A549 (cell line): ENCODE measurements around the gene NFYC. TPM values are rescaled to one million over a fixed set of nuclear protein-coding genes. Genes with fewer than 3 reads are reported as not detected.

Experiments used
- ATAC-seq, 2 experiments: fragments of 200-7000 bp in 1 of 2; fragments of >200 bp in 1 of 2; cut with Nextera tagmentation in 1 of 2; cut with Tn5 transposase in 1 of 2; 3 replicates each; pipeline versions ENCODE4 v1.8.0 to v1.9.1; 2018 to 2020; ENCODE audit warnings: mild to moderate bottlenecking in 1 of 2, moderate library complexity in 1 of 2
- CTCF ChIA-PET: fragments of 300-600 bp; sonication (Branson Sonifier 250); formaldehyde crosslinking; extraction: SDS; loops from one replicate; lab custom pipeline; 2021; ENCODE audit warnings: antibody characterized with exemption, inconsistent platforms; lab: Yijun Ruan, JAX
- POLR2A ChIA-PET: fragments of 350-600 bp; formaldehyde crosslinking; extraction: SDS; loops from one replicate; lab custom pipeline; 2021; ENCODE audit warnings: antibody characterized with exemption, inconsistent platforms; lab: Yijun Ruan, JAX
- DNase-seq, 2 experiments: peaks; one replicate each; pipeline versions ENCODE4 v3.0.0 to v3.0.0-alpha.2; 2011 to 2016; ENCODE audit warnings: low read depth in 1 of 2, low spot score in 1 of 2
- FAIRE-seq: peaks from 2 replicates; lab custom pipeline; 2011; peaks lifted over from hg19 to GRCh38; lab: Jason Lieb, UNC
- H3K27ac ChIP-seq, 2 experiments: fragments of >200 bp; sonication (Bioruptor Twin); formaldehyde crosslinking; 3 replicates each; pipeline ENCODE4 v1.5.1; 2016 to 2017
- H3K4me1 ChIP-seq: fragments of >200 bp; sonication (Bioruptor Twin); formaldehyde crosslinking; 3 replicates; pipeline ENCODE4 v1.6.1; 2016
- H3K4me2 ChIP-seq: fragments of >200 bp; sonication (Bioruptor Twin); formaldehyde crosslinking; 3 replicates; pipeline ENCODE4 v1.6.1; 2016
- H3K4me3 ChIP-seq: fragments of >200 bp; sonication (Bioruptor Twin); formaldehyde crosslinking; 3 replicates; pipeline ENCODE4 v1.5.1; 2016
- H3K9me3 ChIP-seq: fragments of >200 bp; sonication (Bioruptor Twin); formaldehyde crosslinking; 3 replicates; pipeline ENCODE4 v1.6.1; 2016
- BHLHE40 ChIP-seq: IDR thresholded peaks from 2 replicates; pipeline ENCODE4 v1.6.1; 2012; ENCODE audit warnings: low read depth, low read length, inconsistent platforms
- CHD2 ChIP-seq: fragments of 150-350 bp; IDR thresholded peaks from 2 replicates; pipeline ENCODE4 v1.6.1; 2014; ENCODE audit warnings: low read length; ENCODE audit not compliant: partially characterized antibody
- ELK1 ChIP-seq: fragments of 150-350 bp; IDR thresholded peaks from 2 replicates; pipeline ENCODE4 v1.6.1; 2014; ENCODE audit warnings: low read depth, mild to moderate bottlenecking, low read length
- FOSB ChIP-seq: fragments of 250-450 bp; sonication (Bioruptor Pico); IDR thresholded peaks from 2 replicates; pipeline ENCODE4 v1.5.0; 2020; ENCODE audit warnings: mild to moderate bottlenecking, moderate library complexity
- FOXS1 ChIP-seq: fragments of 250-450 bp; sonication (Bioruptor Pico); IDR thresholded peaks from 2 replicates; pipeline ENCODE4 v1.5.0; 2020; ENCODE audit warnings: mild to moderate bottlenecking, moderate library complexity
- GATA3 ChIP-seq: IDR thresholded peaks from 2 replicates; pipeline ENCODE4 v1.6.1; 2012; ENCODE audit warnings: borderline replicate concordance
- HOXA7 ChIP-seq: fragments of 250-450 bp; sonication (Bioruptor Pico); IDR thresholded peaks from 2 replicates; pipeline ENCODE4 v1.5.0; 2020; ENCODE audit warnings: mild to moderate bottlenecking, moderate library complexity
- JUN ChIP-seq, 2 experiments: fragments of >200 bp; sonication (Bioruptor Twin); formaldehyde crosslinking; IDR thresholded peaks; 2 replicates in 1 of 2; 3 replicates in 1 of 2; pipeline ENCODE4 v1.6.1; 2016 to 2017
- KDM5A ChIP-seq: fragments of 200-600 bp; sonication (generic); IDR thresholded peaks from 2 replicates; pipeline ENCODE4 v1.6.1; 2016; ENCODE audit warnings: antibody characterized with exemption, mild to moderate bottlenecking
- MAFK ChIP-seq: fragments of 450-650 bp; IDR thresholded peaks from 2 replicates; pipeline ENCODE4 v1.6.1; 2014; ENCODE audit not compliant: partially characterized antibody
- MAZ ChIP-seq: fragments of 150-350 bp; IDR thresholded peaks from 2 replicates; pipeline ENCODE4 v1.6.1; 2014; ENCODE audit warnings: antibody characterized with exemption, low read depth, low read length, borderline replicate concordance
- MYC ChIP-seq: IDR thresholded peaks from 2 replicates; pipeline ENCODE4 v1.6.1; 2012; ENCODE audit warnings: mild to moderate bottlenecking, inconsistent platforms, low read length, improper control_type of control experiment, borderline replicate concordance
- NPAS2 ChIP-seq: fragments of 250-450 bp; sonication (Bioruptor Pico); IDR thresholded peaks from 2 replicates; pipeline ENCODE4 v1.8.0; 2022; ENCODE audit warnings: mild to moderate bottlenecking, moderate library complexity, borderline replicate concordance
- NR3C1 ChIP-seq: fragments of >200 bp; sonication (Bioruptor Twin); formaldehyde crosslinking; IDR thresholded peaks from 3 replicates; pipeline ENCODE4 v1.6.1; 2017
- RCOR1 ChIP-seq: fragments of 150-350 bp; IDR thresholded peaks from 2 replicates; pipeline ENCODE4 v1.6.1; 2014; ENCODE audit warnings: antibody characterized with exemption, low read length, low read depth
- TFCP2L1 ChIP-seq: fragments of 250-450 bp; sonication (Bioruptor Pico); IDR thresholded peaks from 2 replicates; pipeline ENCODE4 v1.5.0; 2021; ENCODE audit warnings: mild to moderate bottlenecking
- TP53 ChIP-seq: fragments of 250-450 bp; sonication (Bioruptor Pico); IDR thresholded peaks from 2 replicates; pipeline ENCODE4 v1.5.0; 2021; ENCODE audit warnings: mild to moderate bottlenecking, moderate library complexity
- ZNF302 ChIP-seq: fragments of 250-450 bp; sonication (Bioruptor Pico); IDR thresholded peaks from 2 replicates; pipeline ENCODE4 v1.9.0; 2021; ENCODE audit warnings: inconsistent platforms, mild to moderate bottlenecking, moderate library complexity
- ZSCAN20 ChIP-seq: fragments of 250-450 bp; sonication (Bioruptor Pico); IDR thresholded peaks from 2 replicates; pipeline ENCODE4 v1.8.0; 2022; ENCODE audit warnings: mild to moderate bottlenecking, moderate library complexity
- WGBS: methylation state at CpG from one replicate; pipeline ENCODE4 v1.1.6; 2017; ENCODE audit errors: missing lambda C conversion rate; 5-methylcytosine and 5-hydroxymethylcytosine counted together
- polyA plus RNA-seq, 4 experiments: library from polyadenylated mRNA; depleted of rRNA in 3 of 4; stranded (reverse); fragments of >200 nt; fragmentation: RNase III in 1 of 4; extraction: RNeasy Plus Mini Kit Qiagen cat#74134 plus additional on column Dnase treatment in 1 of 4; gene quantifications; 2 replicates in 3 of 4; 3 replicates in 1 of 4; pipeline ENCODE4 v1.2.3, GENCODE V29; 2011 to 2017

The NFYC gene
- polyA plus RNA-seq, 2 of the 4 experiments (the other 2 are of a cell fraction) = 35.1 to 43.4 TPM

- no peak overlapping the region for H3K27ac ChIP-seq
- H3K4me1 ChIP-seq = peaks cover 24% of the 10 kb centered on the region
- POLR2A ChIA-PET = no interaction called here
- ATAC-seq (no peak), DNase-seq (no peak), FAIRE-seq (no peak)
- H3K9me3 ChIP-seq = no peaks in the 10 kb centered on the region
- H3K4me3 ChIP-seq = no peak overlapping the region
- TF ChIP-seq MYC (no peak), FOSB (CRISPR knock-in tag) (no peak), TP53 (CRISPR knock-in tag) (no peak), JUN (IDR thresholded peaks at IDR 0.05) (no peak)
- CTCF ChIA-PET = interaction anchor here (0.5 kb wide), 1 partner anchor 116 kb away, joined by 4 read pairs; no protein-coding TSS in a partner anchor
- no peak overlapping the region for H3K4me2 ChIP-seq
- WGBS = 4% methylated on average over 1 of the region's 1 CpG
These were observed 25.6 kb downstream of the NFYC start for GRCh38 chr1:40717065-40717464.

- 63% methylated on average over 1 of the region's 1 CpG for WGBS
- Histone ChIP-seq H3K27ac (no peak overlapping the region), H3K4me1 (peaks cover 16% of the 10 kb centered on the region; the same call in 2 of the 3 replicates), H3K9me3 (no peaks in the 10 kb centered on the region), H3K4me3 (no peak overlapping the region), H3K4me2 (no peak overlapping the region)
- TF ChIP-seq JUN (IDR thresholded peaks at IDR 0.05) (no peak), KDM5A (no peak), NPAS2 (CRISPR knock-in tag) (no peak), BHLHE40 (no peak), MAZ (no peak), NR3C1 (no peak), ZSCAN20 (no peak)
- FAIRE-seq (no peak), DNase-seq (no peak), ATAC-seq (no peak)
- CTCF ChIA-PET = interaction anchor here (0.6 kb wide), 1 partner anchor 14 kb away, joined by 4 read pairs; no protein-coding TSS in a partner anchor
- POLR2A ChIA-PET = no interaction called here
These were observed 26.5 kb downstream of the NFYC start for GRCh38 chr1:40717955-40718354.

- no peak for ATAC-seq
- WGBS = 100% methylated on average over 3 of the region's 3 CpGs
- no peak overlapping the region for H3K4me3 ChIP-seq
These were observed 29.0 kb downstream of the NFYC start for GRCh38 chr1:40720493-40720892.

GRCh38 chr1:40722622-40723021 is 31.1 kb downstream of the NFYC start:
- no peak overlapping the region for H3K27ac ChIP-seq
- TF ChIP-seq CHD2 (no peak), MAFK (no peak), ZNF302 (CRISPR knock-in tag) (no peak), GATA3 (no peak), ELK1 (no peak)
- TF ChIP-seq, all 56 proteins: peak for 0
- POLR2A ChIA-PET = interaction anchor here (2.3 kb wide), 1 partner anchor 31 kb away, joined by 11 read pairs; the partner anchor contains the start of gene NFYC
- H3K9me3 ChIP-seq = no peaks in the 10 kb centered on the region
- FAIRE-seq (no peak), DNase-seq (no peak), ATAC-seq (no peak)
- CTCF ChIA-PET = interaction anchor here (0.6 to 1.2 kb wide), 3 partner anchors 9 to 53 kb away, joined by 3 read pairs; no protein-coding TSS in a partner anchor
- H3K4me2 ChIP-seq = no peak overlapping the region
- 65% methylated on average over 3 of the region's 3 CpGs for WGBS
- no peak overlapping the region for H3K4me3 ChIP-seq
- H3K4me1 ChIP-seq = 0 out of 3 replicates have a peak, but pooled peaks cover 4% of the 10 kb centered on the region

More at GRCh38 chr1:40720493-40720892, 29.0 kb downstream of the NFYC start:
- no peaks in the 10 kb centered on the region for H3K9me3 ChIP-seq
- TF ChIP-seq RCOR1 = no peak
- TF ChIP-seq TP53 (CRISPR knock-in tag) = no peak
- no peak for TF ChIP-seq HOXA7 (CRISPR knock-in tag)
- TF ChIP-seq FOSB (CRISPR knock-in tag) = no peak
- no peak for TF ChIP-seq ZNF302 (CRISPR knock-in tag)
- TF ChIP-seq TFCP2L1 (CRISPR knock-in tag) = no peak
- TF ChIP-seq FOXS1 (CRISPR knock-in tag) = no peak
- peaks cover 11% of the 10 kb centered on the region; the same call in 2 of the 3 replicates for H3K4me1 ChIP-seq
- no peak overlapping the region for H3K4me2 ChIP-seq
- POLR2A ChIA-PET = no interaction called here
- no peak for FAIRE-seq
- no peak for DNase-seq
- H3K27ac ChIP-seq = no peak overlapping the region
- CTCF ChIA-PET = no interaction called here
